Measurements from ENCODE around the gene PRKAR1A.

PRKAR1A gene

GRCh38 chr17:68526548-68526947 is 14.3 kb downstream of the PRKAR1A start:
- no peak for TF ChIP-seq GATA2 (IDR thresholded peaks at IDR 0.05; ENCODE audit: low read depth, low read length)

GRCh38 chr17:68527314-68527713 is 15.1 kb downstream of the PRKAR1A start:
- TF ChIP-seq GATA2 (IDR thresholded peaks at IDR 0.05; ENCODE audit: low read depth, low read length) (no peak), GATA3 (IDR thresholded peaks at IDR 0.05; ENCODE audit: low read depth, low read length) (no peak)

- TF ChIP-seq GATA3 (IDR thresholded peaks at IDR 0.05; ENCODE audit: low read depth, low read length) (no peak), GATA2 (IDR thresholded peaks at IDR 0.05; ENCODE audit: low read depth, low read length) (no peak)
Observed at GRCh38 chr17:68531252-68531651, 19.0 kb downstream of the PRKAR1A start.

- TF ChIP-seq GATA2 (IDR thresholded peaks at IDR 0.05; ENCODE audit: low read depth, low read length) (no peak), GATA3 (IDR thresholded peaks at IDR 0.05; ENCODE audit: low read depth, low read length) (no peak)
Observed at GRCh38 chr17:68532826-68533225, 20.6 kb downstream of the PRKAR1A start.

- TF ChIP-seq GATA3 (IDR thresholded peaks at IDR 0.05; ENCODE audit: low read depth, low read length) (no peak; the same call in 1 of the 2 replicates), GATA2 (IDR thresholded peaks at IDR 0.05; ENCODE audit: low read depth, low read length) (no peak; the same call in 1 of the 2 replicates)
Observed at GRCh38 chr17:68533887-68534694, 21.9 kb downstream of the PRKAR1A start.

- no peak for TF ChIP-seq GATA3 (IDR thresholded peaks at IDR 0.05; ENCODE audit: low read depth, low read length)
Observed at GRCh38 chr17:68534695-68535088, 22.5 kb downstream of the PRKAR1A start.

GRCh38 chr17:68535922-68536321 is 23.7 kb downstream of the PRKAR1A start:
- TF ChIP-seq GATA2 (IDR thresholded peaks at IDR 0.05; ENCODE audit: low read depth, low read length), result no peak
- TF ChIP-seq GATA3 (IDR thresholded peaks at IDR 0.05; ENCODE audit: low read depth, low read length), result no peak

GRCh38 chr17:68539548-68540467 is 27.6 kb downstream of the PRKAR1A start:
- TF ChIP-seq GATA2 (IDR thresholded peaks at IDR 0.05; ENCODE audit: low read depth, low read length) (no peak), GATA3 (IDR thresholded peaks at IDR 0.05; ENCODE audit: low read depth, low read length) (no peak)

GRCh38 chr17:68540981-68541380 is 28.8 kb downstream of the PRKAR1A start:
- TF ChIP-seq GATA3 (IDR thresholded peaks at IDR 0.05; ENCODE audit: low read depth, low read length) (no peak), GATA2 (IDR thresholded peaks at IDR 0.05; ENCODE audit: low read depth, low read length) (no peak)

GRCh38 chr17:68541816-68542215 is 29.6 kb downstream of the PRKAR1A start:
- TF ChIP-seq GATA3 (IDR thresholded peaks at IDR 0.05; ENCODE audit: low read depth, low read length), result no peak
- no peak for TF ChIP-seq GATA2 (IDR thresholded peaks at IDR 0.05; ENCODE audit: low read depth, low read length)

GRCh38 chr17:68542698-68543463 is 30.7 kb downstream of the PRKAR1A start:
- no peak for TF ChIP-seq GATA2 (IDR thresholded peaks at IDR 0.05; ENCODE audit: low read depth, low read length)

- TF ChIP-seq GATA3 (IDR thresholded peaks at IDR 0.05; ENCODE audit: low read depth, low read length) (no peak), GATA2 (IDR thresholded peaks at IDR 0.05; ENCODE audit: low read depth, low read length) (no peak)
Observed at GRCh38 chr17:68544111-68544915, 32.1 kb downstream of the PRKAR1A start.

- TF ChIP-seq GATA3 (IDR thresholded peaks at IDR 0.05; ENCODE audit: low read depth, low read length), result no peak
- TF ChIP-seq GATA2 (IDR thresholded peaks at IDR 0.05; ENCODE audit: low read depth, low read length), result no peak
Observed at GRCh38 chr17:68556551-68556950, 44.3 kb downstream of the PRKAR1A start.
